Cardiac fibroblast (primary cell): Measurements from ENCODE around the gene FUT2.
A peak's percentile ranks its signal among the peaks of the same experiment; 100 is the strongest.
"Not testable (repeated sequence)": the region's sequence is repeated elsewhere in the genome, so short reads cannot be mapped to it uniquely, and the experiment has no call there.

Experiments used
- DNase-seq, 2 donors: peaks; one replicate each; pipeline versions ENCODE4 v3.0.0 to v3.0.0-alpha.2; 2010; ENCODE audit warnings: low read depth in 2 of 2
- H3K4me3 ChIP-seq, 2 donors: replicated peaks in 1 of 2; 1 replicate in 1 of 2; 2 replicates in 1 of 2; pipeline ENCODE4 v1.5.1; 2011; ENCODE audit warnings: low read depth in 2 of 2, low read length in 2 of 2, mild to moderate bottlenecking in 2 of 2, moderate library complexity in 1 of 2
- TF ChIP-seq, protein P1 (sequence below): IDR thresholded peaks from one replicate; pipeline ENCODE4 v1.5.1; 2011; ENCODE audit warnings: low read depth, mild to moderate bottlenecking, low read length, inconsistent platforms

FUT2 gene

DNA sequence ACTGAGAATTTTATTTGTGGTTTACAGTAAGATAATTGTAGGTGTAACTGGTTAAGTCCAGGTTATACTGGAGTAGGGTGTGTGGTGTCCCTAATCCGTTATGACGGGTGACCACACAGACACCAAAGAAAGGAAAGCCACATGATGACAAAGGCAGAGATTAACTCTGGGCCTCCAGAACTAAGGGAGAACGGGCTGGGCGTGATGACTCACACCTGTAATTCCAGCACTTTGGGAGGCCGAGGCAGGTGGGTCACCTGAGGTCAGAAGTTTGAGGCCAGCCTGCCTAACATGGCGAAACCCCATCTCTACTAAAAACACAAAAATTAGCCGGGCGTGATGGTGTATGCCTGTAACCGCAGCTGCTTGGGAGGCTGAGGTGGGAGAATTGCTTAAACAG, 10.2 kb upstream of the FUT2 start:
- DNase-seq: no peak
- TF ChIP-seq, protein P1, sequence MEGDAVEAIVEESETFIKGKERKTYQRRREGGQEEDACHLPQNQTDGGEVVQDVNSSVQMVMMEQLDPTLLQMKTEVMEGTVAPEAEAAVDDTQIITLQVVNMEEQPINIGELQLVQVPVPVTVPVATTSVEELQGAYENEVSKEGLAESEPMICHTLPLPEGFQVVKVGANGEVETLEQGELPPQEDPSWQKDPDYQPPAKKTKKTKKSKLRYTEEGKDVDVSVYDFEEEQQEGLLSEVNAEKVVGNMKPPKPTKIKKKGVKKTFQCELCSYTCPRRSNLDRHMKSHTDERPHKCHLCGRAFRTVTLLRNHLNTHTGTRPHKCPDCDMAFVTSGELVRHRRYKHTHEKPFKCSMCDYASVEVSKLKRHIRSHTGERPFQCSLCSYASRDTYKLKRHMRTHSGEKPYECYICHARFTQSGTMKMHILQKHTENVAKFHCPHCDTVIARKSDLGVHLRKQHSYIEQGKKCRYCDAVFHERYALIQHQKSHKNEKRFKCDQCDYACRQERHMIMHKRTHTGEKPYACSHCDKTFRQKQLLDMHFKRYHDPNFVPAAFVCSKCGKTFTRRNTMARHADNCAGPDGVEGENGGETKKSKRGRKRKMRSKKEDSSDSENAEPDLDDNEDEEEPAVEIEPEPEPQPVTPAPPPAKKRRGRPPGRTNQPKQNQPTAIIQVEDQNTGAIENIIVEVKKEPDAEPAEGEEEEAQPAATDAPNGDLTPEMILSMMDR: no peak
- H3K4me3 ChIP-seq: no peak overlapping the region

- no peak overlapping the region for H3K4me3 ChIP-seq
- TF ChIP-seq, protein P1: no peak
- DNase-seq: no peak
Observed at GRCh38 chr19:48686088-48686487, 9.7 kb upstream of the FUT2 start.

- H3K4me3 ChIP-seq, DNase-seq: not testable (repeated sequence)
Observed at GRCh38 chr19:48686637-48687036, 9.1 kb upstream of the FUT2 start.

GRCh38 chr19:48687776-48688175, 8.0 kb upstream of the FUT2 start:
- DNase-seq: no peak
- H3K4me3 ChIP-seq: no peak overlapping the region
- TF ChIP-seq, protein P1: no peak

GRCh38 chr19:48689449-48689848, 6.3 kb upstream of the FUT2 start:
- TF ChIP-seq, protein P1: no peak
- no peak for DNase-seq

GRCh38 chr19:48693629-48694028, 2.1 kb upstream of the FUT2 start:
- DNase-seq, H3K4me3 ChIP-seq: not testable (repeated sequence)

More at GRCh38 chr19:48689449-48689848, 6.3 kb upstream of the FUT2 start:
- no peak overlapping the region for H3K4me3 ChIP-seq

DNA sequence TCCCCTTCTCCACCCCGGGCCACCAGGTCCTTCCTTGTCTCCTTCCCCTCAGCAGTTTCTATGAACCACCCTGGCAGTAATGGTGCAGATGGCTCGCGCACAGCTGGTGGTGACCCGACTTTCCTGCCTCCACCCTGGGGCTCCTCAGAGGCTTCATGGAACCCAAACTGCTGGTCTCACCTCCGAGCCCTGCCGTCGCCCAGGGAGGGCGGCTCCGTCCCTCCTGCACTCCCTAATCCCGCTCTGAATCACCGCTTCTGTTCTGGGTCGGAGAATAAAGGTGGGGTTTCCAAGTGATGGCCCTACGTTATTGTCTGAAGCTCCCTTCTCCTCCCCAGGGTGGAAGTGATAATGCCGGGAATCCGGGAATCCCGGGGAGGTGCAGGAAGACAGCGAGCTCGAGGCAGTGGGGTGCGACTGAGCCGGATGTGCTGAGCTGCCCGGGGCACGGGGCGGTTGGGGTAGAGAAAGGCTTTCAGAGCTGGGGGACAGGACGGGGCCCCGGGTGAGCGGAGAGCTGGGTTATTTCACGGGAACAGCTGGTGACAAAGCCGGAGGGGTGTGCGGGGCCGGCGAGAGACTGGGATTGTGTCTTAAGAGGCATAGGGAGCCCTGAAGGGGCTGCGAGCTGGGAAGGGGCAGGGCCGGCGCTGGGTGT, 711 bp downstream of the FUT2 start:
- DNase-seq: no peak
- TF ChIP-seq, protein P1: no peak
- peak overlapping the region in 1 of 2 donors; percentile 19 for H3K4me3 ChIP-seq

GRCh38 chr19:48698046-48698445, 2.3 kb downstream of the FUT2 start:
- no peak overlapping the region for H3K4me3 ChIP-seq
- peak; percentile 82 to 84 for DNase-seq
- TF ChIP-seq, protein P1: no peak
